Omental fat pad (tissue), 4 donors: ENCODE results near the gene TTN. TPM values are rescaled to one million over a fixed set of nuclear protein-coding genes. Genes with fewer than 3 reads are reported as not detected.

Source experiments
- ATAC-seq: fragments of 150-250 bp; one replicate; pipeline ENCODE4 v1.9.1; 2016; ENCODE audit warnings: mild to moderate bottlenecking, moderate library complexity; ENCODE audit not compliant: low FRiP score
- DNase-seq: peaks from one replicate; pipeline ENCODE4 v3.0.0-alpha.2; 2019; ENCODE audit warnings: low spot score
- CTCF ChIP-seq, 3 donors: fragments of 450-650 bp; IDR thresholded peaks; one replicate each; pipeline ENCODE4 v1.5.1; 2016 to 2017; ENCODE audit warnings: antibody characterized with exemption in 3 of 3, mild to moderate bottlenecking in 3 of 3, moderate library complexity in 2 of 3
- total RNA-seq, 4 donors: library from RNA; depleted of rRNA; stranded (reverse); fragments of >200 nt; gene quantifications; one replicate each; pipeline ENCODE4 v1.1.0, GENCODE V29; 2016

TTN gene
- total RNA-seq, 4 donors from 2014 or later = 13.2 to 37.7 (median 22.7) TPM

- DNase-seq (no peak), ATAC-seq (no peak)
- no peak for TF ChIP-seq CTCF (IDR thresholded peaks at IDR 0.05)
Measured at GRCh38 chr2:178761759-178762371, 45.4 kb downstream of the TTN start.

- ATAC-seq = no peak
- DNase-seq = no peak
- TF ChIP-seq CTCF (IDR thresholded peaks at IDR 0.05) = no peak
Measured at GRCh38 chr2:178756843-178757242, 50.4 kb downstream of the TTN start.

- ATAC-seq (no peak), DNase-seq (no peak)
- no peak for TF ChIP-seq CTCF (IDR thresholded peaks at IDR 0.05)
Measured at GRCh38 chr2:178756343-178756742, 50.9 kb downstream of the TTN start.

- DNase-seq (no peak), ATAC-seq (no peak)
- no peak for TF ChIP-seq CTCF (IDR thresholded peaks at IDR 0.05)
Measured at GRCh38 chr2:178747767-178748166, 59.5 kb downstream of the TTN start.

- ATAC-seq (no peak), DNase-seq (no peak)
- TF ChIP-seq CTCF (IDR thresholded peaks at IDR 0.05) = no peak
Measured at GRCh38 chr2:178734518-178734917, 72.7 kb downstream of the TTN start.

GRCh38 chr2:178733975-178734374 lies 73.2 kb downstream of the TTN start:
- TF ChIP-seq CTCF (IDR thresholded peaks at IDR 0.05) = no peak
- ATAC-seq (no peak), DNase-seq (no peak)

- DNase-seq = no peak
- no peak for TF ChIP-seq CTCF (IDR thresholded peaks at IDR 0.05)
- ATAC-seq = no peak
Measured at GRCh38 chr2:178732913-178733312, 74.3 kb downstream of the TTN start.
